ENCODE data around the gene KRT24. TPM values are rescaled to one million over a fixed set of nuclear protein-coding genes. Genes with fewer than 3 reads are reported as not detected.

Gene KRT24
- total RNA-seq, 4 donors from 2014 or later = not detected

- H3K4me3 ChIP-seq (ENCODE audit: low read depth, poor library complexity, severe bottlenecking) = no peak overlapping the region
- no peak for DNase-seq (ENCODE audit: low spot score in 2 of 2)
- TF ChIP-seq POLR2A (IDR thresholded peaks at IDR 0.05) (no peak), CTCF (IDR thresholded peaks at IDR 0.05) (no peak)
- WGBS, 2 donors = 71 to 74% methylated on average over 3 of the region's 3 CpGs
- intact Hi-C loops (cut with DNase I; ENCODE audit: low total_unique reads) = no loop called here
Observed at GRCh38 chr17:40702271-40702670, 1.3 kb downstream of the KRT24 start.

GRCh38 chr17:40699853-40700252 is 3.7 kb downstream of the KRT24 start:
- DNase-seq (ENCODE audit: low spot score in 2 of 2) = no peak
- 61 to 67% methylated on average over 5 of the region's 5 CpGs for WGBS, 2 donors
- intact Hi-C loops (cut with DNase I; ENCODE audit: low total_unique reads) = no loop called here
- no peak overlapping the region for H3K4me3 ChIP-seq (ENCODE audit: low read depth, poor library complexity, severe bottlenecking)
- TF ChIP-seq POLR2A (IDR thresholded peaks at IDR 0.05) = no peak
- no peak for TF ChIP-seq CTCF (IDR thresholded peaks at IDR 0.05)

- DNase-seq (ENCODE audit: low spot score in 2 of 2) = no peak
- WGBS, 2 donors = 33 to 40% methylated on average over 9 of the region's 9 CpGs
- no peak for TF ChIP-seq POLR2A (IDR thresholded peaks at IDR 0.05)
- TF ChIP-seq CTCF (IDR thresholded peaks at IDR 0.05) = no peak
- H3K4me3 ChIP-seq (ENCODE audit: low read depth, poor library complexity, severe bottlenecking) = no peak overlapping the region
- intact Hi-C loops (cut with DNase I; ENCODE audit: low total_unique reads) = no loop called here
Observed at GRCh38 chr17:40699371-40699770, 4.2 kb downstream of the KRT24 start.

- intact Hi-C loops (cut with DNase I; ENCODE audit: low total_unique reads) = no loop called here
- no peak overlapping the region for H3K4me3 ChIP-seq (ENCODE audit: low read depth, poor library complexity, severe bottlenecking)
- DNase-seq (ENCODE audit: low spot score in 2 of 2) = no peak
- TF ChIP-seq CTCF (IDR thresholded peaks at IDR 0.05) (no peak), POLR2A (IDR thresholded peaks at IDR 0.05) (no peak)
- 38 to 44% methylated on average over 7 of the region's 7 CpGs for WGBS, 2 donors
Observed at GRCh38 chr17:40697297-40697696, 6.3 kb downstream of the KRT24 start.

- TF ChIP-seq CTCF (IDR thresholded peaks at IDR 0.05) (no peak), POLR2A (IDR thresholded peaks at IDR 0.05) (no peak)
- intact Hi-C loops (cut with DNase I; ENCODE audit: low total_unique reads) = no loop called here
- 43 to 45% methylated on average over 3 of the region's 3 CpGs for WGBS, 2 donors
- DNase-seq (ENCODE audit: low spot score in 2 of 2) = no peak
- H3K4me3 ChIP-seq (ENCODE audit: low read depth, poor library complexity, severe bottlenecking) = no peak overlapping the region
Observed at GRCh38 chr17:40696651-40697072, 6.9 kb downstream of the KRT24 start.

- TF ChIP-seq CTCF (IDR thresholded peaks at IDR 0.05) (no peak), POLR2A (IDR thresholded peaks at IDR 0.05) (no peak)
- 90 to 91% methylated on average over 6 of the region's 6 CpGs for WGBS, 2 donors
- H3K4me3 ChIP-seq (ENCODE audit: low read depth, poor library complexity, severe bottlenecking) = no peak overlapping the region
- intact Hi-C loops (cut with DNase I; ENCODE audit: low total_unique reads) = no loop called here
- DNase-seq (ENCODE audit: low spot score in 2 of 2) = no peak
Observed at GRCh38 chr17:40695874-40696472, 7.6 kb downstream of the KRT24 start.
